PC-3 (cell line): ENCODE measurements around the gene SMIM36. TPM values are rescaled to one million over a fixed set of nuclear protein-coding genes. Genes with fewer than 3 reads are reported as not detected.

ENCODE experiments used
- ATAC-seq: fragments of 200-7000 bp; cut with Tn5 transposase; 2 replicates; pipeline ENCODE4 v1.9.1; 2020; ENCODE audit warnings: mild to moderate bottlenecking, moderate library complexity
- BruUV-seq: library from RNA; stranded (reverse); fragments of 400-500 nt; replicated peaks from 2 replicates; lab custom pipeline; 2021; lab: Mats Ljungman, UMichigan
- CTCF ChIA-PET: fragments of 300-600 bp; sonication (Branson Sonifier 250); formaldehyde crosslinking; loops from one replicate; lab custom pipeline; 2022; ENCODE audit warnings: antibody characterized with exemption; lab: Charles Lee
- POLR2A ChIA-PET: fragments of 300-600 bp; sonication (Branson Sonifier 250); formaldehyde crosslinking; loops from one replicate; lab custom pipeline; 2022; ENCODE audit warnings: antibody characterized with exemption; ENCODE audit not compliant: unreplicated experiment; lab: Charles Lee
- DNase-seq: peaks from one replicate; pipeline ENCODE4 v3.0.0-alpha.2; 2015
- H2AFZ ChIP-seq: fragments of 300-600 bp; sonication (generic); 2 replicates; pipeline ENCODE4 v1.6.0; 2016; ENCODE audit warnings: antibody characterized with exemption, low read length
- H3F3A ChIP-seq: fragments of 300-600 bp; sonication (generic); one replicate; pipeline ENCODE4 v1.6.0; 2017; ENCODE audit warnings: antibody characterized with exemption, low read length, control low read depth, mild to moderate bottlenecking; ENCODE audit not compliant: unreplicated experiment
- H3K27ac ChIP-seq: fragments of 300-600 bp; sonication (generic); 2 replicates; pipeline ENCODE4 v1.5.1; 2016; ENCODE audit warnings: mild to moderate bottlenecking, low read length
- H3K27me3 ChIP-seq: fragments of 300-600 bp; sonication (generic); 2 replicates; pipeline ENCODE4 v1.6.1; 2016; ENCODE audit warnings: low read length, mixed read lengths
- H3K36me3 ChIP-seq: fragments of 300-600 bp; sonication (generic); 2 replicates; pipeline ENCODE4 v1.6.1; 2016; ENCODE audit warnings: low read depth, mixed run types, low read length, mixed read lengths
- H3K4me1 ChIP-seq: fragments of 300-600 bp; sonication (generic); 2 replicates; pipeline ENCODE4 v1.5.1; 2016; ENCODE audit warnings: low read length; ENCODE audit not compliant: insufficient read depth
- H3K4me2 ChIP-seq: fragments of 300-600 bp; sonication (generic); 2 replicates; pipeline ENCODE4 v1.6.0; 2016; ENCODE audit warnings: low read length
- H3K4me3 ChIP-seq: fragments of 300-600 bp; sonication (generic); 2 replicates; pipeline ENCODE4 v1.5.1; 2016; ENCODE audit warnings: mild to moderate bottlenecking, low read length, mixed read lengths
- H3K79me2 ChIP-seq: fragments of 300-600 bp; sonication (generic); 2 replicates; pipeline ENCODE4 v1.6.1; 2017; ENCODE audit warnings: low read length, mixed read lengths
- H3K9ac ChIP-seq: fragments of 300-600 bp; sonication (generic); 2 replicates; pipeline ENCODE4 v1.6.0; 2016; ENCODE audit warnings: mild to moderate bottlenecking, low read length
- H3K9me2 ChIP-seq: fragments of 300-600 bp; sonication (generic); replicated peaks from 2 replicates; pipeline ENCODE4 v1.6.1; 2016; ENCODE audit warnings: mixed run types, low read length, mixed read lengths
- H3K9me3 ChIP-seq: fragments of 300-600 bp; sonication (generic); 2 replicates; pipeline ENCODE4 v1.6.1; 2016; ENCODE audit warnings: low read length, mixed read lengths
- H4K20me1 ChIP-seq: fragments of 300-600 bp; sonication (generic); 2 replicates; pipeline ENCODE4 v1.6.1; 2016; ENCODE audit warnings: low read length, mixed read lengths
- EZH2 ChIP-seq: fragments of 300-600 bp; sonication (generic); IDR thresholded peaks from one replicate; pipeline ENCODE4 v1.6.1; 2017; ENCODE audit warnings: antibody characterized with exemption, mild to moderate bottlenecking, low read length; ENCODE audit not compliant: unreplicated experiment
- EZH2phosphoT487 ChIP-seq: fragments of 300-600 bp; sonication (generic); IDR thresholded peaks from 2 replicates; pipeline ENCODE4 v1.6.1; 2018; ENCODE audit warnings: mild to moderate bottlenecking, antibody characterized with exemption, low read length, borderline replicate concordance
- intact Hi-C: fragments of 100-400 bp; cut with micrococcal nuclease; formaldehyde crosslinking; loops from 2 replicates; pipeline ENCODE4 v1.9.0; 2023
- total RNA-seq: library from RNA; depleted of rRNA; stranded (reverse); fragments of >200 nt; gene quantifications from 2 replicates; pipeline ENCODE4 v1.2.3, GENCODE V29; 2014
- TF ChIP-seq, protein P1 (sequence below): fragments of 300-600 bp; sonication (generic); conservative IDR thresholded peaks from 2 replicates; pipeline ENCODE4 v1.5.1; 2017; ENCODE audit warnings: antibody characterized with exemption, low read depth, mild to moderate bottlenecking, low read length

The SMIM36 gene
- total RNA-seq, 1 experiment from 2014 or later: not detected

DNA sequence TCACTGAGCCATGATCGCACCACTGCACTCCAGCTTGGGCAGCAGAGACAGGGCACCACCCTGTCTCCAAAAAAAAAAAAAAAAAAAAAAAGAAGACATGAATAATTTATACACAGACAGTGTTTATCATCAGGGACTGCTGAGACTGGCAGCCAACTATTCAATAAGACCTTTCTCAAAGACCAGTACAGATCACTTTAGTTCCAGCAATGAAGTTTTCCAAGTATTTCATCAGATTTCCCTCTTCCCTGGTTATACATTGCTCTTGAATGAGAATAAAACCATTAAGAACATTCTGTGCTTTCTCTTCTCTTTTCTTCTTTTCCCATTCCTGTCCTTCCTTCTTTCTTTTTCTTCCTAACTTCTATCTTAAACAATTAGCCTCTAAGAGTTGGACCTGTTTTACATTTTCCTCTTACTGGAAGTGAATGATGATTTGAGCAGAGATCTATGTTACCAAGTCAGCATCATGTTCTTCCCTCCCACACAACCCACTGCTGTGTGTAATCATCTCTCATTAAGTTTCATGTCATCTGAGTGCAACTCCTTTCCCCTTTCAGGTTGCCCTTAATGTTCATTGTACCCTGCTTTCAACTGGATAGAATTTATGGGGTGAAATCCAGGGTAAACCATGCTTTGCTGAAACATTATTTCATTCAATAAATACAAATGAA is 35.9 kb upstream of the SMIM36 start:
- no peaks in the 10 kb centered on the region for H4K20me1 ChIP-seq
- H3K27me3 ChIP-seq: peaks cover 38% of the 10 kb centered on the region
- H3K4me3 ChIP-seq: no peak overlapping the region
- CTCF ChIA-PET: no interaction called here
- POLR2A ChIA-PET: no interaction called here
- no peaks in the 10 kb centered on the region for H3K36me3 ChIP-seq
- no TSS peak for BruUV-seq
- no peaks in the 10 kb centered on the region for H3K4me1 ChIP-seq
- no peak overlapping the region for H2AFZ ChIP-seq
- no peak for DNase-seq
- no peak overlapping the region for H3K9ac ChIP-seq
- no peaks in the 10 kb centered on the region for H3K79me2 ChIP-seq
- H3K4me2 ChIP-seq: no peak overlapping the region
- H3K27ac ChIP-seq: no peak overlapping the region
- intact Hi-C loops: no loop called here
- no peaks in the 10 kb centered on the region for H3F3A ChIP-seq
- TF ChIP-seq EZH2phosphoT487: no peak
- TF ChIP-seq, protein P1, sequence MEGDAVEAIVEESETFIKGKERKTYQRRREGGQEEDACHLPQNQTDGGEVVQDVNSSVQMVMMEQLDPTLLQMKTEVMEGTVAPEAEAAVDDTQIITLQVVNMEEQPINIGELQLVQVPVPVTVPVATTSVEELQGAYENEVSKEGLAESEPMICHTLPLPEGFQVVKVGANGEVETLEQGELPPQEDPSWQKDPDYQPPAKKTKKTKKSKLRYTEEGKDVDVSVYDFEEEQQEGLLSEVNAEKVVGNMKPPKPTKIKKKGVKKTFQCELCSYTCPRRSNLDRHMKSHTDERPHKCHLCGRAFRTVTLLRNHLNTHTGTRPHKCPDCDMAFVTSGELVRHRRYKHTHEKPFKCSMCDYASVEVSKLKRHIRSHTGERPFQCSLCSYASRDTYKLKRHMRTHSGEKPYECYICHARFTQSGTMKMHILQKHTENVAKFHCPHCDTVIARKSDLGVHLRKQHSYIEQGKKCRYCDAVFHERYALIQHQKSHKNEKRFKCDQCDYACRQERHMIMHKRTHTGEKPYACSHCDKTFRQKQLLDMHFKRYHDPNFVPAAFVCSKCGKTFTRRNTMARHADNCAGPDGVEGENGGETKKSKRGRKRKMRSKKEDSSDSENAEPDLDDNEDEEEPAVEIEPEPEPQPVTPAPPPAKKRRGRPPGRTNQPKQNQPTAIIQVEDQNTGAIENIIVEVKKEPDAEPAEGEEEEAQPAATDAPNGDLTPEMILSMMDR: no peak
- TF ChIP-seq EZH2: no peak
- no peaks in the 10 kb centered on the region for H3K9me3 ChIP-seq
- H3K9me2 ChIP-seq: no peaks in the 10 kb centered on the region
- no peak; the same call in 1 of the 2 replicates for ATAC-seq

DNA sequence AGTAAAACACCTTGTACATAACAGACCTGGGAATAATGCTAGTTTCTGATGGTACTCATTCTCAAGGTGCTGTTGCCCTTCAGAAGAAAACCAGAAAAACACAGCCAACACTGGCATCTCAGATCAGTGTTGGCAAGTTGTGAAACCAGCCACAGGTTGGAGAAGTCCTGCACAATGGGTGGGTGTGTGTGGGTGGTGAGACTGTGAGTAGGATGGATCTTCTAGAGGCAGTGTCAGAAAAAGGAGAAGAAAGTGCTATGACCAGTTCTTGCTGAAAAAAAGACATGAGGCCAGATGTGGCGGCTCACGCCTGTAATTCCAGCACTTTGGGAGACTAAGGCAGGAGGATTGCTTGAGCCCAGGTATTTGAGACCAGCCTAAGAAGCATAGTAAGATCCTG is 35.2 kb upstream of the SMIM36 start:
- Histone ChIP-seq H4K20me1 (no peaks in the 10 kb centered on the region), H3K36me3 (no peaks in the 10 kb centered on the region), H3K27ac (no peak overlapping the region), H3K4me2 (no peak overlapping the region), H3K9me3 (no peaks in the 10 kb centered on the region), H3K79me2 (no peaks in the 10 kb centered on the region), H2AFZ (no peak overlapping the region), H3K4me3 (no peak overlapping the region), H3K9ac (no peak overlapping the region), H3K9me2 (no peaks in the 10 kb centered on the region), H3K27me3 (peaks cover 32% of the 10 kb centered on the region), H3K4me1 (no peaks in the 10 kb centered on the region), H3F3A (no peaks in the 10 kb centered on the region)
- no peak for ATAC-seq
- TF ChIP-seq, protein P1: no peak
- no peak for TF ChIP-seq EZH2phosphoT487
- TF ChIP-seq EZH2: no peak
- ChIA-PET POLR2A (no interaction called here), CTCF (no interaction called here)
- no peak for DNase-seq
- intact Hi-C loops: no loop called here
- no TSS peak for BruUV-seq

DNA sequence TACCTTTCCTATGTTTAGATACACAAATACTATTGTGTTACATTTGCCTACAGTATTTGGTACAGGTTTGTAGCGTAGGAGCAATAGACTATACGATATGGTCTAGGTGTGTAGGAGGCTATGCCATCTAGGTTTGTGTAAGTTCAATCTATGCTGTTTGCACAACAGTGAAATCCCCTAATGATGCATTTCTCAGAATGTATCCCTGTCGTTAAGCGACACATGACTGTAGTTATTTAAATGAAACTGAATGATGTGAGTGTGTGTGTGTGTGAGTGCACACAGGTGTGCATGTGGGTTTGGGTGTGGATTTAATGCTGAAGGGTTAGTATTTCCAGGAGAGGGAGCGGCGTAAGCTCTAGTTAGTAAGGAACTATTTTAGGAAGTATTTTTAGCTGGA is 34.6 kb upstream of the SMIM36 start:
- TF ChIP-seq EZH2phosphoT487: no peak
- TF ChIP-seq EZH2: no peak
- TF ChIP-seq, protein P1: no peak
- Histone ChIP-seq H3F3A (no peaks in the 10 kb centered on the region), H4K20me1 (no peaks in the 10 kb centered on the region), H3K9me2 (no peaks in the 10 kb centered on the region), H3K4me2 (no peak overlapping the region), H3K4me1 (peaks cover under 1% of the 10 kb centered on the region; the same call in 1 of the 2 replicates), H3K36me3 (no peaks in the 10 kb centered on the region), H3K27ac (no peak overlapping the region), H3K9ac (no peak overlapping the region), H3K79me2 (no peaks in the 10 kb centered on the region), H3K4me3 (no peak overlapping the region), H3K27me3 (peaks cover 25% of the 10 kb centered on the region), H3K9me3 (no peaks in the 10 kb centered on the region), H2AFZ (no peak overlapping the region)
- DNase-seq: no peak
- ATAC-seq: no peak
- BruUV-seq: no TSS peak
- ChIA-PET CTCF (interaction anchor here (0.6 kb wide), 1 partner anchor 96 kb away, joined by 4 read pairs; no protein-coding TSS in a partner anchor), POLR2A (no interaction called here)
- intact Hi-C loops: no loop called here
